B cell (primary cell): ENCODE results near the gene NIPAL4. TPM values are rescaled to one million over a fixed set of nuclear protein-coding genes. Genes with fewer than 3 reads are reported as not detected.

ENCODE experiments used
- ATAC-seq: fragments of 200-7000 bp; cut with Tn5 transposase; one replicate; pipeline ENCODE4 v1.10.0; 2021; ENCODE audit warnings: low read depth, mild to moderate bottlenecking, moderate number of reproducible peaks, moderate library complexity
- CTCF ChIA-PET: fragments of 350-600 bp; sonication (Branson Sonifier 250); formaldehyde crosslinking; loops from one replicate; lab custom pipeline; 2021; ENCODE audit warnings: antibody characterized with exemption, inconsistent platforms; lab: Charles Lee
- POLR2A ChIA-PET: fragments of 350-600 bp; sonication (Branson Sonifier 250); formaldehyde crosslinking; loops from one replicate; lab custom pipeline; 2021; ENCODE audit warnings: antibody characterized with exemption; lab: Charles Lee
- DNase-seq: peaks from one replicate; pipeline ENCODE4 v3.0.0; 2013
- H2AFZ ChIP-seq: 2 replicates; pipeline ENCODE4 v1.6.1; 2012; ENCODE audit warnings: mild to moderate bottlenecking, low read depth, low read length; ENCODE audit not compliant: insufficient read depth, poor library complexity, severe bottlenecking
- H3K27ac ChIP-seq, 2 donors: 1 replicate in 1 of 2; 2 replicates in 1 of 2; pipeline ENCODE4 v1.5.1; 2012 to 2013; ENCODE audit warnings: low read length in 2 of 2, mild to moderate bottlenecking in 2 of 2, moderate library complexity in 1 of 2
- H3K27me3 ChIP-seq, 4 experiments: fragments of 200-600 bp in 1 of 4; sonication (generic) in 1 of 4; replicated peaks in 1 of 4; 1 replicate in 2 of 4; 2 replicates in 2 of 4; pipeline versions ENCODE4 v1.6.1 to v1.7.0; 2013 to 2016; ENCODE audit warnings: low read length in 3 of 4, mild to moderate bottlenecking in 2 of 4, mixed read lengths in 1 of 4, moderate library complexity in 1 of 4; ENCODE audit not compliant: insufficient read depth in 4 of 4, control insufficient read depth in 3 of 4; ENCODE audit errors: control extremely low read depth in 1 of 4
- H3K36me3 ChIP-seq, 2 experiments: replicated peaks in 1 of 2; 1 replicate in 1 of 2; 2 replicates in 1 of 2; pipeline versions ENCODE4 v1.6.1 to v1.7.1; 2013; ENCODE audit warnings: low read length in 1 of 2; ENCODE audit not compliant: insufficient read depth in 2 of 2, control insufficient read depth in 1 of 2; ENCODE audit errors: control extremely low read depth in 1 of 2, extremely low read depth in 1 of 2
- H3K4me1 ChIP-seq, 2 donors: fragments of 200-600 bp in 1 of 2; sonication (generic) in 1 of 2; 1 replicate in 1 of 2; 2 replicates in 1 of 2; pipeline versions ENCODE4 v1.5.1 to v1.6.1; 2013 to 2017; ENCODE audit warnings: low read length in 2 of 2; ENCODE audit not compliant: control insufficient read depth in 2 of 2, insufficient read depth in 2 of 2
- H3K4me2 ChIP-seq: replicated peaks from 2 replicates; pipeline ENCODE3; 2012; ENCODE audit warnings: mild to moderate bottlenecking, low read depth, low read length; ENCODE audit not compliant: poor library complexity, severe bottlenecking
- H3K4me3 ChIP-seq, 5 experiments: fragments of 200-600 bp in 1 of 5; sonication (generic) in 1 of 5; 1 replicate in 3 of 5; 2 replicates in 2 of 5; pipeline versions ENCODE4 v1.5.1 to v1.7.0; 2011 to 2016; ENCODE audit warnings: low read length in 4 of 5, mild to moderate bottlenecking in 4 of 5, low read depth in 2 of 5, control low read depth in 1 of 5, moderate library complexity in 1 of 5; ENCODE audit not compliant: insufficient read depth in 1 of 5; ENCODE audit errors: control extremely low read depth in 1 of 5, extremely low read depth in 1 of 5
- H3K79me2 ChIP-seq: fragments of 200-600 bp; sonication (generic); one replicate; pipeline ENCODE4 v1.6.0; 2016; ENCODE audit warnings: low read length; ENCODE audit not compliant: control insufficient read depth, insufficient read depth
- H3K9ac ChIP-seq: fragments of 200-600 bp; sonication (generic); 2 replicates; pipeline ENCODE4 v1.6.1; 2017; ENCODE audit warnings: mild to moderate bottlenecking, low read length, moderate library complexity
- H3K9me3 ChIP-seq, 3 donors: one replicate each; pipeline versions ENCODE4 v1.6.1 to v1.7.1; 2013; ENCODE audit warnings: low read length in 2 of 3; ENCODE audit not compliant: control insufficient read depth in 2 of 3, insufficient read depth in 1 of 3; ENCODE audit errors: control extremely low read depth in 1 of 3
- H4K20me1 ChIP-seq: 2 replicates; pipeline ENCODE4 v1.6.0; 2012; ENCODE audit warnings: mild to moderate bottlenecking, low read length; ENCODE audit not compliant: insufficient read depth, control insufficient read depth, poor library complexity, severe bottlenecking
- H3K27ac Mint-ChIP-seq: one replicate; pipeline ENCODE4 v1.8.0; 2021; ENCODE audit warnings: mixed read lengths
- H3K27me3 Mint-ChIP-seq: one replicate; pipeline ENCODE4 v1.8.0; 2021; ENCODE audit warnings: mixed read lengths
- H3K4me1 Mint-ChIP-seq: one replicate; pipeline ENCODE4 v1.8.0; 2021; ENCODE audit warnings: mixed read lengths
- H3K4me3 Mint-ChIP-seq: one replicate; pipeline ENCODE4 v1.8.0; 2021; ENCODE audit warnings: mixed read lengths
- H3K9me3 Mint-ChIP-seq: one replicate; pipeline ENCODE4 v1.8.0; 2022; ENCODE audit warnings: mixed read lengths; ENCODE audit not compliant: insufficient read depth
- EZH2 ChIP-seq: IDR thresholded peaks from 2 replicates; pipeline ENCODE4 v1.6.1; 2012; ENCODE audit warnings: borderline replicate concordance, low read depth, mild to moderate bottlenecking, moderate library complexity, low read length; ENCODE audit not compliant: insufficient read depth, poor library complexity, severe bottlenecking
- WGBS: methylation state at CpG from one replicate; pipeline ENCODE4 v1.1.5; 2013; ENCODE audit warnings: missing lambda C conversion rate; ENCODE audit not compliant: insufficient coverage; 5-methylcytosine and 5-hydroxymethylcytosine counted together
- intact Hi-C: fragments of 100-400 bp; cut with micrococcal nuclease; formaldehyde crosslinking; loops from one replicate; pipeline ENCODE4 v1.10.0; 2022
- polyA plus RNA-seq: library from polyadenylated mRNA; depleted of rRNA; stranded (reverse); fragments of >200 nt; gene quantifications from 2 replicates; pipeline ENCODE4 v1.2.3, GENCODE V29; 2012
- total RNA-seq, 2 donors: library from RNA; stranded (reverse); fragments of 120-200 nt in 1 of 2; gene quantifications; 1 replicate in 1 of 2; 2 replicates in 1 of 2; pipeline versions ENCODE4 v1.2.3 to v1.2.4, GENCODE V29; 2013 to 2022
- TF ChIP-seq, protein P1 (sequence below): fragments of 200-600 bp; IDR thresholded peaks from one replicate; pipeline ENCODE4 v1.8.0; 2022; ENCODE audit warnings: antibody characterized with exemption, mild to moderate bottlenecking

NIPAL4 gene
- total and polyA plus RNA-seq, 2 donors (not counting 1 experiment from before 2014, with no cell fraction given): 4.6 to 6.4 TPM

DNA sequence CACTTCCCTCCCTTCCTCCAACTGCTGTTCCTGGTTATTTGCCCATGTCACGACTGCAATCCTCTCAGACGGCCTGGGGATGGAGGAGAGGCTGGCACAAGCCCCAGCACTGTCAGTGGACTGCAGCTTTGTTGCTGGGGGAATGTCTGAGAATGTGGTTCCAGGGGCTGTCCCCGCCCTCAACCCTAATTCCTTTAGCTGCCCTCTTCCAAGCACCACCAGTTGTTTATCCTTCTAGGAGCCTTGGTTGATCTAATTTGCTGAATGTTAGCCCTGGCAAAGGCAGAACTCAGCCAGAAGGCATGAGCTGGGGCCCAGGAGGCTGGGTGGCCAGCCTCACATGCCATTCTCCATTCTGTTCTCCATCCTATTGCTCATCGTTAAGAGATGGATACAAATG lies 64.0 kb downstream of the NIPAL4 start:
- ATAC-seq (no peak), DNase-seq (no peak)
- Mint-ChIP-seq H3K9me3 (no peaks in the 10 kb centered on the region), H3K27me3 (no peaks in the 10 kb centered on the region), H3K4me3 (no peak overlapping the region), H3K4me1 (peaks cover 81% of the 10 kb centered on the region), H3K27ac (peak overlapping the region; percentile 85)
- H4K20me1 ChIP-seq: peaks cover 72% of the 10 kb centered on the region
- peaks cover 4 to 95% of the 10 kb centered on the region in 2 experiments for H3K36me3 ChIP-seq
- H3K27me3 ChIP-seq: no peaks in the 10 kb centered on the region
- H3K4me3 ChIP-seq: no peak overlapping the region
- CTCF ChIA-PET: interaction anchor here (0.9 to 2.5 kb wide), 3 partner anchors 11 to 127 kb away, joined by 3 to 5 read pairs (median 4); no protein-coding TSS in a partner anchor
- peaks cover 93% of the 10 kb centered on the region for H3K79me2 ChIP-seq
- intact Hi-C loops: loop anchor here (5.0 kb wide), 1 partner anchor 37 kb away; no protein-coding TSS in a partner anchor
- peak overlapping the region in 1 of 2 donors; percentile 74 for H3K27ac ChIP-seq
- H3K9ac ChIP-seq: no peak overlapping the region
- H2AFZ ChIP-seq: no peak overlapping the region
- TF ChIP-seq, protein P1, sequence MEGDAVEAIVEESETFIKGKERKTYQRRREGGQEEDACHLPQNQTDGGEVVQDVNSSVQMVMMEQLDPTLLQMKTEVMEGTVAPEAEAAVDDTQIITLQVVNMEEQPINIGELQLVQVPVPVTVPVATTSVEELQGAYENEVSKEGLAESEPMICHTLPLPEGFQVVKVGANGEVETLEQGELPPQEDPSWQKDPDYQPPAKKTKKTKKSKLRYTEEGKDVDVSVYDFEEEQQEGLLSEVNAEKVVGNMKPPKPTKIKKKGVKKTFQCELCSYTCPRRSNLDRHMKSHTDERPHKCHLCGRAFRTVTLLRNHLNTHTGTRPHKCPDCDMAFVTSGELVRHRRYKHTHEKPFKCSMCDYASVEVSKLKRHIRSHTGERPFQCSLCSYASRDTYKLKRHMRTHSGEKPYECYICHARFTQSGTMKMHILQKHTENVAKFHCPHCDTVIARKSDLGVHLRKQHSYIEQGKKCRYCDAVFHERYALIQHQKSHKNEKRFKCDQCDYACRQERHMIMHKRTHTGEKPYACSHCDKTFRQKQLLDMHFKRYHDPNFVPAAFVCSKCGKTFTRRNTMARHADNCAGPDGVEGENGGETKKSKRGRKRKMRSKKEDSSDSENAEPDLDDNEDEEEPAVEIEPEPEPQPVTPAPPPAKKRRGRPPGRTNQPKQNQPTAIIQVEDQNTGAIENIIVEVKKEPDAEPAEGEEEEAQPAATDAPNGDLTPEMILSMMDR: no peak
- TF ChIP-seq EZH2: no peak
- POLR2A ChIA-PET: no interaction called here
- H3K4me2 ChIP-seq: no peak overlapping the region
- WGBS: no CpG with 5 or more reads among the region's 4 CpGs
- H3K4me1 ChIP-seq: peaks cover 51 to 79% of the 10 kb centered on the region in 2 donors
- H3K9me3 ChIP-seq: no peaks in the 10 kb centered on the region

Other genes starting within 250 kb of the NIPAL4 start
- 663 and 681 TPM in 2 replicates for gene CYFIP2, start 194.1 kb upstream of the NIPAL4 start, total RNA-seq
- 227 and 231 TPM in 2 replicates for gene CYFIP2, start 194.1 kb upstream of the NIPAL4 start, polyA plus RNA-seq
- 171 TPM in 2 replicates for gene ADAM19, start 115.6 kb downstream of the NIPAL4 start, total RNA-seq
- 110 and 152 TPM in 2 replicates for gene ADAM19, start 115.6 kb downstream of the NIPAL4 start, polyA plus RNA-seq
- gene SOX30, start 192.2 kb downstream of the NIPAL4 start, total RNA-seq: 0.29 and 0.49 TPM in 2 replicates
- 0.21 and 0.23 TPM in 2 replicates for gene SOX30, start 192.2 kb downstream of the NIPAL4 start, polyA plus RNA-seq
- gene C5orf52, start 211.3 kb downstream of the NIPAL4 start, total RNA-seq: not detected in 2 replicates
- gene C5orf52, start 211.3 kb downstream of the NIPAL4 start, polyA plus RNA-seq: not detected in 2 replicates